GM21515 (cell line): ENCODE data around the gene NBAS.
"Not testable (repeated sequence)": the region's sequence is repeated elsewhere in the genome, so short reads cannot be mapped to it uniquely, and the experiment has no call there.

ENCODE experiments used
- ATAC-seq: cut with Tn5 transposase; IDR thresholded peaks from one replicate; pipeline ENCODE4 v1.9.1; 2021; ENCODE audit not compliant: unreplicated experiment

The NBAS gene

GRCh38 chr2:15230599-15231192 is 330.4 kb downstream of the NBAS start:
- ATAC-seq, result no peak

GRCh38 chr2:15226661-15227060 is 334.5 kb downstream of the NBAS start:
- no peak for ATAC-seq

- ATAC-seq, result no peak
Observed at GRCh38 chr2:15225131-15225530, 336.0 kb downstream of the NBAS start.

- ATAC-seq, result no peak
Observed at GRCh38 chr2:15224641-15225040, 336.5 kb downstream of the NBAS start.

- no peak for ATAC-seq
Observed at GRCh38 chr2:15223887-15224286, 337.2 kb downstream of the NBAS start.

GRCh38 chr2:15222856-15223255 is 338.3 kb downstream of the NBAS start:
- ATAC-seq, result no peak

GRCh38 chr2:15220603-15221002 is 340.5 kb downstream of the NBAS start:
- no peak for ATAC-seq

- ATAC-seq, result no peak
Observed at GRCh38 chr2:15218423-15219086, 342.6 kb downstream of the NBAS start.

- ATAC-seq, result no peak
Observed at GRCh38 chr2:15212249-15212648, 348.9 kb downstream of the NBAS start.

GRCh38 chr2:15210542-15210941 is 350.6 kb downstream of the NBAS start:
- not testable (repeated sequence) for ATAC-seq

GRCh38 chr2:15206419-15206818 is 354.7 kb downstream of the NBAS start:
- ATAC-seq, result no peak

- no peak for ATAC-seq
Observed at GRCh38 chr2:15205562-15205961, 355.6 kb downstream of the NBAS start.

- ATAC-seq, result no peak
Observed at GRCh38 chr2:15201009-15201408, 360.1 kb downstream of the NBAS start.

- ATAC-seq, result no peak
Observed at GRCh38 chr2:15200581-15200980, 360.6 kb downstream of the NBAS start.

GRCh38 chr2:15198051-15198450 is 363.1 kb downstream of the NBAS start:
- ATAC-seq, result no peak

GRCh38 chr2:15195813-15196212 is 365.3 kb downstream of the NBAS start:
- no peak for ATAC-seq

- ATAC-seq, result no peak
Observed at GRCh38 chr2:15191789-15192188, 369.3 kb downstream of the NBAS start.

- no peak for ATAC-seq
Observed at GRCh38 chr2:15189216-15189615, 371.9 kb downstream of the NBAS start.

- ATAC-seq, result no peak
Observed at GRCh38 chr2:15187702-15188101, 373.4 kb downstream of the NBAS start.

GRCh38 chr2:15186118-15186517 is 375.0 kb downstream of the NBAS start:
- ATAC-seq, result no peak

- no peak for ATAC-seq
Observed at GRCh38 chr2:15184491-15184890, 376.6 kb downstream of the NBAS start.

GRCh38 chr2:15182275-15182674 is 378.9 kb downstream of the NBAS start:
- no peak for ATAC-seq
